Transverse colon (tissue), 4 donors: ENCODE data around the gene ARHGEF10L.

Source experiments
- POLR2A ChIP-seq: fragments of 450-650 bp; IDR thresholded peaks from one replicate; pipeline ENCODE4 v1.6.1; 2016; ENCODE audit warnings: antibody characterized with exemption, mild to moderate bottlenecking, moderate library complexity
- POLR2AphosphoS5 ChIP-seq, 3 donors: sonication (generic); formaldehyde crosslinking; IDR thresholded peaks; one replicate each; pipeline ENCODE4 v1.6.1; 2016; ENCODE audit warnings: antibody characterized with exemption in 3 of 3
- TF ChIP-seq, protein P1 (sequence below), 5 experiments: fragments of 200-600 bp in 3 of 5; fragments of 450-650 bp in 2 of 5; sonication (generic) in 3 of 5; IDR thresholded peaks; 1 replicate in 2 of 5; 2 replicates in 3 of 5; pipeline ENCODE4 v1.5.1; 2016 to 2017; ENCODE audit warnings: antibody characterized with exemption in 5 of 5, inconsistent platforms in 3 of 5, mild to moderate bottlenecking in 2 of 5, moderate library complexity in 1 of 5

DNA sequence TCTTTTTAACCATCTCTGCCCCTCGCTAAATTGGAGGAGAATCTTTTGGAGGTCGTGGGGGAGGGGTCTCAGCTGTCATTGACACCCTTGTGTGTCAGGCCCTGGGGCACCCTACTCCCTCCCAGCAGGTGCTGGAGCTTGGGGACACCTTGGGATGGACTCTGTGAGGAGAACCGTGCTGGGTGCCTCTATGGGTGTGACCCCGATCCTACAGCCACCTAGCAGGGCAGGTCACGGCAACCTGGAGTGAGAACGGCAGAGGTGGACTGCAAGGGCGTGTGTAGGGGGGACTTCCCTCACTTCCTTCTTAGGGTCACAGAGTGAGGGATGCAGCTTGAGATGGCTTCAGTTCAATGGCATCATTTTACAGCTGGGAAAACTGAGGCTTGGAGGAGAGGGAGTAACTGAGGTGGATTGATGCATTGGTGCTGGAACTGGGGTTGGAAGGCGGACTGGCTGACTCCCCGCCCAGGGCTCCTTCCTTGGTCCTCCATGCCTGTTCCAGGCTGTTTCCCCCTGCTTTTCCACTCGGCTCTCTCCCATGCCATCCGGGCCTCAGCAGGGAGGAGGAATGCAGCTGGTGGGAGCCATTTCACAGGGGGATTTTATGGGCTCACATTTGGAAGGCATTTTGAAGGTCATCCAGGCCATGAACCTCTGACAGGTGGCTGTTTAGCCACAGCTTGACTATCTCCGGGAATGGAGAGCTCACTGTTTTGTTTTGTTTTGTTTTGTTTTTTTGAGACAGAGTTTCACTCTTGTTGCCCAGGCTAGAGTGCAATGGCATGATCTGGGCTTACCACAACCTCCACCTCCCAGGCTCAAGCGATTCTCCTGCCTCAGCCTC, 18.8 kb upstream of the ARHGEF10L start:
- TF ChIP-seq, protein P1, sequence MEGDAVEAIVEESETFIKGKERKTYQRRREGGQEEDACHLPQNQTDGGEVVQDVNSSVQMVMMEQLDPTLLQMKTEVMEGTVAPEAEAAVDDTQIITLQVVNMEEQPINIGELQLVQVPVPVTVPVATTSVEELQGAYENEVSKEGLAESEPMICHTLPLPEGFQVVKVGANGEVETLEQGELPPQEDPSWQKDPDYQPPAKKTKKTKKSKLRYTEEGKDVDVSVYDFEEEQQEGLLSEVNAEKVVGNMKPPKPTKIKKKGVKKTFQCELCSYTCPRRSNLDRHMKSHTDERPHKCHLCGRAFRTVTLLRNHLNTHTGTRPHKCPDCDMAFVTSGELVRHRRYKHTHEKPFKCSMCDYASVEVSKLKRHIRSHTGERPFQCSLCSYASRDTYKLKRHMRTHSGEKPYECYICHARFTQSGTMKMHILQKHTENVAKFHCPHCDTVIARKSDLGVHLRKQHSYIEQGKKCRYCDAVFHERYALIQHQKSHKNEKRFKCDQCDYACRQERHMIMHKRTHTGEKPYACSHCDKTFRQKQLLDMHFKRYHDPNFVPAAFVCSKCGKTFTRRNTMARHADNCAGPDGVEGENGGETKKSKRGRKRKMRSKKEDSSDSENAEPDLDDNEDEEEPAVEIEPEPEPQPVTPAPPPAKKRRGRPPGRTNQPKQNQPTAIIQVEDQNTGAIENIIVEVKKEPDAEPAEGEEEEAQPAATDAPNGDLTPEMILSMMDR (IDR thresholded peaks at IDR 0.05), result peak in 2 of 5 experiments; percentile 21 to 29
- TF ChIP-seq POLR2A (peak; percentile 42), POLR2AphosphoS5 (IDR thresholded peaks at IDR 0.05) (no peak)
